LHCN-M2 (cell line): ENCODE measurements around the gene CAMSAP2. TPM values are rescaled to one million over a fixed set of nuclear protein-coding genes. Genes with fewer than 3 reads are reported as not detected.

Source experiments
- DNase-seq: peaks from one replicate; pipeline ENCODE4 v3.0.0-alpha.2; 2012; ENCODE audit warnings: low read depth
- total RNA-seq: library from RNA; depleted of rRNA; stranded (reverse); fragments of >200 nt; gene quantifications from 2 replicates; pipeline ENCODE4 v1.2.3, GENCODE V29; 2014

The CAMSAP2 gene
- total RNA-seq, 1 experiment from 2014 or later, result 35.2 TPM

DNA sequence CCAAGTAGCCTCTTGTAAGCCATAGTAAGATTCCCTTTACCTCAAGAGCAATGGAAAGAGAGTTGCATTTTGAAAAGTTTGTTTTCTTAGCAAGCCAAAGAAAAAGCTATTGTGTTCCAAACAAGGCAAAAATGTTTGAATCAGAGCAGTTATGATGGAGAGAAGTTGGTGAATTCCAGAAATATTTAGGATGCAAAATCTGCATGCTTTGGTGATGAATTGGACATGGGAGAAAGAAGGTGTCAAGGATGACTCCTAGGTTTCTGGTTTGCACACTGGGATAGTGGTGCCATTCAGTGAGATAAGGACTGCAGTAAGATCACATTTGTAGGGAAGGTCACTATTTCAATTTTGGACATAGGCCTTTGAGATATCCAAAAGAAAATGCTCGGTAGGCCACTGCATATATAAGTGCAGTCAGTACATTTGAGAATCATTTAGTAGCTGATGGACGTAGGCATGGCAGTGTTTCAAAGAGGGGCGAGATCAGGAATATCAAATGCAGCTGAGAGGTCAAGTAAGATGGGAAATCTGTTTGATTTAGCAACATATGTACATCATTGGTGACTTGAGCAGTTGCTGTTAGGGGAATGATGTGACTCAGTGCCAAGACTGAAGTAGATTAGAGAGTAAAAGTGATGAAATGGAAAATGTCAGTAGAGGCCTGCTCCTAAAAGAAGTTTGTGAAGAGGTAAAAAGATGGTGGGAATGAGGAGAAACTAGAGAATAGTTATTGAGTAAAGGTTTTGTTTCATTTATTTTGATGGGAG is 100.2 kb downstream of the CAMSAP2 start:
- DNase-seq, result peak; percentile 55

GRCh38 chr1:200845360-200845759 is 106.7 kb downstream of the CAMSAP2 start:
- DNase-seq, result no peak

DNA sequence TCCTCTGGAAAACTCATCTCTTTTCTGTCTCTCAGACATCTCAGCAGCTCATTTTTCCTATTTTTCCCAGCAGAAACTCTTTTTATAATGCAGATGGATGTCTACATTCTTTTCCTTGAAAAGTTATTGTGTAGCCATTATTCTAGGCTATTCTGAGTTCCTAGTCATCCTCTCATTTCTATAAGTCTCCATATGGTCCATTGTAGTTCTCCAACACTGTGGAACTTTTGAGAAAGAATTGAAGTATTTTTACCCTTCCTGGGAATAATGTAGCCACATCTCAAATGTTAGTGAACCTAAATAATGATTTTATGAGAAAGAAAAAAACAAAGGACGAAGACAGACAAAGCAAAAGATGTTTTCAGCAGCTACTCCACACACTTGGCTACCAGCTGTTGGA is 107.7 kb downstream of the CAMSAP2 start:
- no peak for DNase-seq

DNA sequence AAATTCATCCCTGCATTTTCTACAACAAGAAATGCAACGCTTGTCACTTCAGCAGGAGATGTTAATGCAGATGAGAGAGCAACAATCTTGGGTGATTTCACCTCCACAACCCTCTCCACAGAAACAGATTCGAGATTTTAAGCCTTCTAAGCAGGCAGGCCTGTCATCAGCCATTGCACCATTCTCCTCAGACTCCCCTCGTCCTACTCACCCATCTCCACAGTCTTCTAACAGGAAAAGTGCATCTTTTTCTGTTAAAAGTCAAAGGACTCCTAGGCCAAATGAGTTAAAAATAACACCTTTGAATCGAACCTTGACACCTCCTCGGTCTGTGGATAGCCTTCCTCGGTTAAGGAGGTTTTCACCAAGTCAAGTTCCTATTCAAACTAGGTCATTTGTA is 110.7 kb downstream of the CAMSAP2 start:
- DNase-seq, result no peak

DNA sequence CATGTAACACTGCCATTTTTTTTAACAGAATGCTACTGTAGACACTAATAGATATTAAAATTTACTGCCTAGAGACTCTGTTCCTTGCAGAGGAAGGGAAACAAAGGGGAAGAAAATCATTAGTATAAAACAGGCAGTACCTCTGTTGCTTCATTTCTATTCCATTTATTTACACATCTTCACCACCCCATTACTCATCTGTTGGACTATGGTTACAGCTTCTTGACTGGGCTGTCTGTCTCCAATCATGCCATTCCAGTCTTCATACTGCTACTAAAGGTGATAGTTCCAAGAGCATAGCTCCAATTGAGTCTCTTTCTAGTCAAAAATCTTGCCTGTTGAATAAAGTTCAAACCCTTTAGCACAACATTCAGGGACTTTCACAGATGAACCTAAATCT is 111.9 kb downstream of the CAMSAP2 start:
- no peak for DNase-seq

DNA sequence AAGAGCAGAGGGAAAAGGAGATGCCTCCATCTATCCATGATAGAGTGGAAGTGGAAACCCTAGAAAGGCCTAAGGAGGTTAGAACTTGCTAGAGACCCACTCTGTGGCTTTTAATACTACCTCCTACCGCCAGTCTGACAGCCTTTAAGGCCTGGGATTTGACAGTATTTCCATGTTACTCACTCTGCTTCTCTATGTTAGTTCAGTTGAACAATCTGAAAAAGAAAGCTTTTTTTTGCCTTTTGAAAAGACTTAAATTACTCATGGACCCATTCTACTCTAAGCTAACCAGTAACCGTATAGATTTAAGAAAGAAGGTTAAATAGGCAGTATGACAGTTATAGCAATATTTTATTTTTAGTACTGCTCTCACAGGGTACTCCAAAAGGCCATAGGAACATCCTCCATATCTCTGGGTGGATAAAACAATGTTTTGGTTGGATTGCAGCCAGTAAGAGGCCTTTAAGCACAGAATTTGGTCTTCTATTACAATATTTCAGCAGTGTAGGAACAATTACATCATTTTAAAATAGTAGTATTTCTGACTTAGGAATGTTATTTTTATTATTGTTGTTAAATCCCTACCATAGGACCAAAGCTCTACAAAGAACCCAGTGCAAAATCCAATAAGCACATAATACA is 118.1 kb downstream of the CAMSAP2 start:
- DNase-seq, result peak; percentile 58

GRCh38 chr1:200857804-200858203 is 119.1 kb downstream of the CAMSAP2 start:
- DNase-seq, result no peak

DNA sequence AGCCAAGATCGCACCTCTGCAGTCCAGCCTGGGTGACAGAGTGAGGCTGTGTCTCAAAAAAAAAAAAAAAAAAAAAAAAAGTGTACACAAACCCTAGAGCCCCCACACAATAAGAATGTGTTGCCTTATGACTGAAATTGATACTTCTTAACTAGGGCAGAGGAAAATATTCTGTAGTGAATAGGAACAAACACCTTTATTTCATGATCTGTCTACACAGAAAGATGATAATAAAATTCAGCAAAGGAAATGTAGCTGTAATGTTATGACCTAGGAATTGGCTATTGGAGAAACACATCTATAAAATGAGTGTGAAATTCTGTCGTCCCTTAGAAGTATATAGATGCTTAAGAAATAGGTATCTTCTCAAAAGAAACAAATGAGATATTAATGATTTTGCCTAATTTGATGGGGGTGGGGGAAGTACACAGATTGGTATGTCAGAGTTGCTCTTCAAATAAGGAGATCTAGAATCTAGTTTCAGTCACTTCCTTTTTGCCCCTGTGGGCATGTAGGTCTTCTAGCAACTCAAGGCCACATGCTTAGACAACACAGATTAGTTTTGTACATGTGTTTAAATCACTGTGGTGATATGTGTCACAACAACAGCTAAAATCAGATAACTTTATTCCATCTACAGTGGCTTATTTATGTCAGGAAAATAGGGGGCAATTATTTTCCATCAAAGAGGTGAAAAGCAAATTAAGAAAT is 123.4 kb downstream of the CAMSAP2 start:
- DNase-seq, result no peak

DNA sequence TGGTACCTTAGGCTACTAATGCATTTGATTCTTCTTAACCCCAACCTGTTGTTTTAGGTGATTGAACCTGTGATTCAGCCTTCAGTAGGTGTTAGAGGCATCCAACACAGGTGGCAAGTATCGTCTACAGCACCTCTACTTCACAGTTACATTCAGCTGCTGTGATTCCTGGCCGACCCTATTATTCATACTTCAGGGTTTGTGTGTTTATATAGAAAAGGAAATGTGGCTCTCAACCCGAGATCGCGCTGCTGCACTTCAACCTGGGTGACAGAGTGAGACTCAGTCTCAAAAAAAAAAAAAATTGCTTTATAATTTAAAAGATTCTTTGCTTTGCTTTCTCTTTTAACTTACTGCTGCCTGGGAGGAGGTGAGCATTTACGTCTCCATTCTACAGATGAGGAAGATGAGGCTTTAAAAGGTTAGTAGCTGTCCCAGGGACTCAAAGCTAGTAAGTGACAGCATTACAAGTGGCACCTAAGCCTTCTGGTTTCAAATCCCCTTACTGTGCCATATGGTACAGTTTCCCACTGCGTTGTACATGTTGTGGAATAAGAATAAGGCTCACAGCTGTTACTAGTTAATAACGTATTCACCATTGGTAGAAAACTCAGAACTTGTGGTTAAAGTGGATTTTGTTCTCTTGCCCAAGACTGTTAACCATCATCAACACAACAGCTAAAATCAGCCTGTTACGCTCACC is 124.2 kb downstream of the CAMSAP2 start:
- DNase-seq, result no peak

GRCh38 chr1:200866116-200866515 is 127.4 kb downstream of the CAMSAP2 start:
- DNase-seq, result no peak

- no peak for DNase-seq
Measured at GRCh38 chr1:200866521-200866920, 127.8 kb downstream of the CAMSAP2 start.

DNA sequence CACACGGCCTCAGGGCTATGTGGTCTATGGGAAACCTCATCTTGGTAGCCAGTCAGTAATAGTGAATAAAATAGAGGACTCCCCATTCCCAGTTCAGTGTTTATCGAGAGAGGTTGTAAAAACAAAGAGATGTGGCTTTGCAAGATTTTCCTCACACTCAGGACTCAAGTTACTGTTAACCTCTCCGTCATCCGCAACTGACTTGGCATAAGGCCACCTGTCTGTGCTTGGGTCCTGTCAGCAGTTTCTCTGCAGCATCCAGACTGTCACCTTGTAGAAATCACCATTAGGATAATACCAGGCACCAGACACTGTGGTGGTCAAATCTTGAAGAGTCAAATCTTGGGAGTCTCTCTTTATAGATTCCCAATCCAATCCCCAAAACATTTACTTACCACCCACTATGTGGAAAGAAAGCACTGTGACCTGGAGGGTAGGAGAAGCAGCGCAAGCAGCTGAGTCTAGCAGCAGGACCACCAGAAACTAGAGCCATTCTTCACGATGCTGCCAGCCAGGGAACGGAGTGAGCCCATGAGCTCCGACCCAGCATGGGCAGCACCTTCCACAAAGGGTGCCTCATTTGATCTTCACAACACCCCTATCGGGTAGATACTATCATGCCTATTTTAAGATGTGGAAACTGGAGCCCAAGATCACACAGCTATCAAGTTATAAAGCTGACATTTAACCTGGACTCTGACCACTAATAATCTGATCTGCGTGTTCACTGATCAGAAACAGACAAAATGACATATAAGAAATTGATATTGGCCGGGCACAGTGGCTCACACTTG is 128.5 kb downstream of the CAMSAP2 start:
- DNase-seq, result no peak

DNA sequence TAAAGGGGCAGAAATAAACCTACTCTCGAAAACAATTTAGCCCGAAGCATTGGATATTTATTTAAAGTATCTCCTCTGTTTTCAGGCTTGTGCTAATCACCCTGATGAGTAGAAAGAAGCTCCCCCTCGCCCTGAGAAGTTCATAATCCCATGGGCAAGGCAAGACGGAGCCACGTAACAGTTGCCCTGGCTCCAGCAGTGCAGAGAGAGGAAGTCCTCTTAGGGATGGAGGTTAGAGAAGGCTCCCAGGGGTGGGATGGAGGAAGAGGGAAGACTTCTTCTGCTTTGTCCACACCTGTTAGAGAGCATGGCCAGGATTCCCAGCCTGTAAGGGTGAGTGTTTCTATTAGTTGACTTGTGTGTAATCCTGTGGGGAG is 130.7 kb downstream of the CAMSAP2 start:
- DNase-seq, result no peak

GRCh38 chr1:200869753-200870391 is 131.2 kb downstream of the CAMSAP2 start:
- no peak for DNase-seq

- no peak for DNase-seq
Measured at GRCh38 chr1:200872446-200873115, 133.9 kb downstream of the CAMSAP2 start, which contains the start of gene GPR25. Gene GPR25 (plus strand): TSS chr1:200872981. CDS start chr1:200873038, 57 bp downstream.

DNA sequence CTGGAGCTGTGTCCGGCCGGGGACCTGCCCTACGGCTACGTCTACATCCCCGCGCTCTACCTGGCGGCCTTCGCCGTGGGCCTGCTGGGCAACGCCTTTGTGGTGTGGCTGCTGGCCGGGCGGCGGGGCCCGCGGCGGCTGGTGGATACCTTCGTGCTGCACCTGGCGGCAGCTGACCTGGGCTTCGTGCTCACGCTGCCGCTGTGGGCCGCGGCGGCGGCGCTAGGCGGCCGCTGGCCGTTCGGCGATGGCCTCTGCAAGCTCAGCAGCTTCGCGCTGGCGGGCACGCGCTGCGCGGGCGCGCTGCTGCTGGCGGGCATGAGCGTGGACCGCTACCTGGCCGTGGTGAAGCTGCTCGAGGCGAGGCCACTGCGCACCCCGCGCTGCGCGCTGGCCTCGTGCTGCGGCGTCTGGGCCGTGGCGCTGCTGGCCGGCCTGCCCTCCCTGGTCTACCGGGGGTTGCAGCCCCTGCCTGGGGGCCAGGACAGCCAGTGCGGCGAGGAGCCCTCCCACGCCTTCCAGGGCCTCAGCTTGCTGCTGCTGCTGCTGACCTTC is 134.5 kb downstream of the CAMSAP2 start:
- no peak for DNase-seq

GRCh38 chr1:200873671-200874397 is 135.1 kb downstream of the CAMSAP2 start:
- DNase-seq, result no peak

- no peak for DNase-seq
Measured at GRCh38 chr1:200874694-200875093, 136.0 kb downstream of the CAMSAP2 start.

DNA sequence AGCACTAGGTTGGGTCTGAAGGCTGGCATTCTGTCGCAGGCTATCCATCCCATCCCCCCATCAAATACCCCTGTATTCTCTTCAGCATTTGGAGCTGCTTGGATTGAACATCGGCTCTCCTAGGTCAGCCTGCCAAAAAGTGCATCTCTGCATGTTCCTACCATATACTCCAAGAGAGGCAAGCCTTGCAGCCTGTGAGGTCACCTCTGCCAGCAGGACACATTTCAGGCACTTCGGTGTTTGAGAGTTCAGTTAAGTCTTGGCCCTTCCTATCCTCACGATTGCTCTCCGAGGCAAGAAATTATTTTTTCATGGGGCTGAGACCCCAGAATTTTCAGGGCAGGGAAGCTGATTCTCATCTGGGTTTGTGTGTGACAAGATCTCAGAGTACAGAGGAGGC is 136.7 kb downstream of the CAMSAP2 start:
- no peak for DNase-seq
